CD4-positive, alpha-beta T cell treated with Interleukin-15 for 4 hours (primary cell): ENCODE measurements around the gene GADD45B.
"Not testable (repeated sequence)": the region's sequence is repeated elsewhere in the genome, so short reads cannot be mapped to it uniquely, and the experiment has no call there.

ENCODE experiments used
- DNase-seq: peaks from one replicate; pipeline ENCODE4 v3.0.0-alpha.2; 2020; ENCODE audit warnings: low spot score

Gene GADD45B

DNA sequence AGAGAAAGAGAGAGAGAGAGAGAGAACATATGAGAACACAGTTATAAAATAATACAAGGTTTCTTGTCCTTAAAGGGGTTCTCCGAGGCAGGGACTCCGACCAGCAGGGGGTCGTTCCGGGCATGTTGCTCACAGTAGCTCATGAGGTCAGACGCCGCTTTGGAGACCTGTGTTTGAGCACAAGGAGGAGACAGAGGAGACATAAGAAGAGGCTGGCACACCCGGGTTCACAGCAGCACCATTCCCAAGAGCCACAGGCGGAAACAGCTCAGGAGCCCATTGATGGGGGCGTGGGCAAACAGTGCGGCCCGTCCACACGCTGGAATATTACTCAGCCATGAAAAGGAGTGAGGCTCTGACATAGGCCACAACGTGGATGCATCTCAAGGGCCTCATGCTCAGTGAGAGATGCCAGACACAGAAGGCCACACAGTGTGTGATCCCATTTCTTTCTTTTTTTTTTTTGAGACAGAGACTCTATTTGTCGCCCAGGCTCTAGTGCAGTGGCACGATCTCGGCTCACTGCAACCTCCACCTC, 39.1 kb downstream of the GADD45B start:
- no peak for DNase-seq

- no peak for DNase-seq
Observed at GRCh38 chr19:2516727-2517126, 40.8 kb downstream of the GADD45B start.

- DNase-seq, result peak; percentile 22
Observed at GRCh38 chr19:2517881-2518601, 42.1 kb downstream of the GADD45B start.

DNA sequence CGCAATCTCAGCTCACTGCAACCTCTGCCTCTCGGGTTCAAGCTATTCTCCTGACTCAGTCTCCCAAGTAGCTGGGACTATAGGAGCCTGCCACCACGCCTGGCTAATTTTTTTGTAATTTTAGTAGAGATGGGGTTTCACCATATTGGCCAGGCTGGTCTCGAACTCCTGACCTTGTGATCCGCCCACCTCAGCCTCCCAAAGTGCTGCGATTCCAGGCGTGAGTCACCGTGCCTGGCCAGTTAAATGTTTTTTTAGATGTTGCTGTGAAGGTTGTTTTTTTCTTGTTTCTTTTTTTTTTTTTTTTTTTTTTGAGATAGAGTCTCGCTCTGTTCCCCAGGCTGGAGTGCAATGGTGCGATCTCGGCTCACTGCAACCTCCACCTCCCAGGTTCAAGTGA, 42.9 kb downstream of the GADD45B start:
- DNase-seq, result not testable (repeated sequence)

- no peak for DNase-seq
Observed at GRCh38 chr19:2519482-2519881, 43.6 kb downstream of the GADD45B start.

- no peak for DNase-seq
Observed at GRCh38 chr19:2523630-2524311, 47.8 kb downstream of the GADD45B start.

GRCh38 chr19:2524361-2524839, 48.5 kb downstream of the GADD45B start:
- DNase-seq, result no peak

DNA sequence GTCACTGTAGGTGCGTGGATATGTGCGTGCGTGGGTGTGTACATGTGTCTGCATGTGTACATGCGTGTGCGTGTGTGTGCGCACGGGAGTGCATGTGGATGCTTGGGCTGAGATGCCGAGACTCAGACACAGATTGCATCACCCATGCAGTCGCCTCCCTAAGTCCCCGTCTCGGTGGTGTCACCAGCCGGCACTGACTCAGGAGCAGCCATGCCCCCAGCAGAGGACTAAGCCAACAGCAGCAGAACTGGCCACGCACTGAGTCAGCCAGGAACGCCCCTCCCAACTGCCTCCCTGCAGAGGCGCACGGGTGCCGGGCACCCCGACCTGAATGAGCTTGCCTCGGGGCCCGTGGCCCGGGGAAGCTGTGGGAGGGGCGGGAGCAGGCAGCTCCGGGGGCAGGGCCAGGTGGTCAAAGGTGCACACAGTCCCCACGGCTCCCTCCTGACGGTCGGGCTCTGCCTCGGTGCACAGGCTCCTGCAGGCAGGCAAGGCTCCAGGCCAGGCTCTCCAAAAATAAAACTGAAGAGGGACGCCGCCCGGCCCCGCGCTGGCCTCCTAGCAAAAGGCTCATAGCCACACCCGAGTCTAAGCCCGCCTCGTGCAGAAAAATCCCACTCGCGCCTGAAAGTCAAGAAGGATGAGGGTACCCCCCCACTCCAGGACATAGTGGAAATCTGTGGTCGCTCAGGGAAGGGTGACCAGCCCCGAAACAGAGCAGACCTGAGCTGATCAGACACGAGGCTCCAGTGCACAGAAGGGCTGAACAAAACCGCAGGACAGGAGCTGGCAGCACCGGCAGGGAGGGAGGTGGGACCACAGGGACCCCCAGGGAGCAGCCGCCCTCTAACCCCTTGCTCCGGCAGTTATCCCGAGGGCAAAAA, 49.2 kb downstream of the GADD45B start:
- DNase-seq, result no peak

DNA sequence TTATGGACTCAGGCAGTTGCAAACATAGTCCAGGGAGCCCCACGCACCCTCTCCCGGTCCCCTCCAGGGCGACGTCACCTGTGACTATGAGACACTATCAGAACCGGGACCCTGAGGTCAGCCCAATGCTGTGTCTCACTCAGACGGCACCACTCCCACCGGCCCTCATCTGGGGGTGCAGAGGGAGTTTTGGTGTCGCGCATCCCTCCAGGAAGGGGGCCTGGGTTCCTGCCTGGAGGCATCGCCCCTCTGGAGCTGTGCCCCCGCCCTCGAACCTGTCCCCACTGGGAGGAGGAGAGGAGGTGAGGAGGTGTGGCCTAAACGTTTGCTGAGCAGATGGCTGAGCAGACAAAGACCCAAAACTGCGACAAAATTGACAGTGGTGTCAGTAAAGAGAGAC, 51.2 kb downstream of the GADD45B start:
- no peak for DNase-seq

DNA sequence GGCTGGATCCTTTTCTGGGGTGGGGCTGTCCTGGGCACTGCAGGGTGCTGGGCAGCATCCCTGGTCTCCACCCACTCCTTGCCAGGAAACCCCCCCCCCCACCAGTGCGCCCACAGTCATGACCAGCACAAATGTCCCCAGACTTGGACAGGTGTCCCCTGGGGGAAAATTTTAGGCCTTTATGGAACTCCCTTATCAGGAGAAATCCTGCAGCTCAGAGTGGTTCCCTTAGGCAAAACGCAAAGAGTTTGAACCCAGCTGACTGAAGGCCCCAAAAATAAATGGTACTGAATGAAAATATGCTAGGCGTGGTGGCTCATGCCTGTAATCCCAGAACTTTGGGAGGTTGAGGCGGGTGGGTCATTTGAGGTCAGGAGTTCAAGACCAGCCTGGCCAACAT, 51.8 kb downstream of the GADD45B start:
- DNase-seq, result no peak
